ENCODE data around the gene ACP5.

GRCh38 chr19:11598103-11598483 lies 20.6 kb upstream of the ACP5 start:
- TF ChIP-seq, protein P1, sequence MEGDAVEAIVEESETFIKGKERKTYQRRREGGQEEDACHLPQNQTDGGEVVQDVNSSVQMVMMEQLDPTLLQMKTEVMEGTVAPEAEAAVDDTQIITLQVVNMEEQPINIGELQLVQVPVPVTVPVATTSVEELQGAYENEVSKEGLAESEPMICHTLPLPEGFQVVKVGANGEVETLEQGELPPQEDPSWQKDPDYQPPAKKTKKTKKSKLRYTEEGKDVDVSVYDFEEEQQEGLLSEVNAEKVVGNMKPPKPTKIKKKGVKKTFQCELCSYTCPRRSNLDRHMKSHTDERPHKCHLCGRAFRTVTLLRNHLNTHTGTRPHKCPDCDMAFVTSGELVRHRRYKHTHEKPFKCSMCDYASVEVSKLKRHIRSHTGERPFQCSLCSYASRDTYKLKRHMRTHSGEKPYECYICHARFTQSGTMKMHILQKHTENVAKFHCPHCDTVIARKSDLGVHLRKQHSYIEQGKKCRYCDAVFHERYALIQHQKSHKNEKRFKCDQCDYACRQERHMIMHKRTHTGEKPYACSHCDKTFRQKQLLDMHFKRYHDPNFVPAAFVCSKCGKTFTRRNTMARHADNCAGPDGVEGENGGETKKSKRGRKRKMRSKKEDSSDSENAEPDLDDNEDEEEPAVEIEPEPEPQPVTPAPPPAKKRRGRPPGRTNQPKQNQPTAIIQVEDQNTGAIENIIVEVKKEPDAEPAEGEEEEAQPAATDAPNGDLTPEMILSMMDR (IDR thresholded peaks at IDR 0.05; ENCODE audit: low read length) = no peak
- no peak for TF ChIP-seq EZH2phosphoT487 (IDR thresholded peaks at IDR 0.05; ENCODE audit: low read length)
- no peak for TF ChIP-seq EZH2 (optimal IDR thresholded peaks at IDR 0.05; ENCODE audit: low read depth, low read length)

Measured in MM.1S (cell line).